ENCODE data around the gene PCDHGC5. TPM values are rescaled to one million over a fixed set of nuclear protein-coding genes. Genes with fewer than 3 reads are reported as not detected.

Gene PCDHGC5
- total RNA-seq, 4 donors from 2014 or later: 0.16 to 1.5 (median 0.36) TPM; not detected in 1

DNA sequence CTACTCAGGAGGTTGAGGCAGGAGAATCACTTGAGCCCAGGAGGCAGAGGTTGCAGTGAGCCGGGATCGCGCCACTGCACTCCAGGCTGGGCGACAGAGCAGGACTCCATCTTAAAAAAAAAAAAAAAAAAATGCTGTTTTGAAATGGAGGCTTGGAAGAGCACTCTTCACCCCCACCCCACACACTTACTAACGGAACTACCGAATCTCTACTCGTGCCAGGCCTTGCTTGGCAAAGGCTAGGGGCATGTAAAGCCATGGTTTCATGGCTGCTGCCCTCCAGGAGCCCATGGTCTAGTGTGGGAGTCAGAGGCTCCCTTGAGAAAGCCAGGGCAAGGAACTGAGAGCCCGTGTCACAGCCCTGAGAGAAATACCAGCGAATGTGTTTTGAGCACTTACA lies 21.3 kb downstream of the PCDHGC5 start:
- intact Hi-C loops (cut with DNase I; ENCODE audit: low total_unique reads) (no loop called here), in situ Hi-C loops (cut with MboI; ENCODE audit: low sequenced_read_pairs in 4 of 4) (no loop called here)
- Histone ChIP-seq H3K4me3 (no peak overlapping the region), H3K27me3 (no peaks in the 10 kb centered on the region), H3K36me3 (peaks cover 0 to 11% of the 10 kb centered on the region in 2 donors), H3K9me3 (no peaks in the 10 kb centered on the region), H3K27ac (peak overlapping the region; percentile 84 to 88 (median 86)), H3K4me1 (peaks cover 63 to 67% of the 10 kb centered on the region in 2 donors)
- no peak for TF ChIP-seq POLR2A (IDR thresholded peaks at IDR 0.05)
- TF ChIP-seq, protein P1, sequence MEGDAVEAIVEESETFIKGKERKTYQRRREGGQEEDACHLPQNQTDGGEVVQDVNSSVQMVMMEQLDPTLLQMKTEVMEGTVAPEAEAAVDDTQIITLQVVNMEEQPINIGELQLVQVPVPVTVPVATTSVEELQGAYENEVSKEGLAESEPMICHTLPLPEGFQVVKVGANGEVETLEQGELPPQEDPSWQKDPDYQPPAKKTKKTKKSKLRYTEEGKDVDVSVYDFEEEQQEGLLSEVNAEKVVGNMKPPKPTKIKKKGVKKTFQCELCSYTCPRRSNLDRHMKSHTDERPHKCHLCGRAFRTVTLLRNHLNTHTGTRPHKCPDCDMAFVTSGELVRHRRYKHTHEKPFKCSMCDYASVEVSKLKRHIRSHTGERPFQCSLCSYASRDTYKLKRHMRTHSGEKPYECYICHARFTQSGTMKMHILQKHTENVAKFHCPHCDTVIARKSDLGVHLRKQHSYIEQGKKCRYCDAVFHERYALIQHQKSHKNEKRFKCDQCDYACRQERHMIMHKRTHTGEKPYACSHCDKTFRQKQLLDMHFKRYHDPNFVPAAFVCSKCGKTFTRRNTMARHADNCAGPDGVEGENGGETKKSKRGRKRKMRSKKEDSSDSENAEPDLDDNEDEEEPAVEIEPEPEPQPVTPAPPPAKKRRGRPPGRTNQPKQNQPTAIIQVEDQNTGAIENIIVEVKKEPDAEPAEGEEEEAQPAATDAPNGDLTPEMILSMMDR (IDR thresholded peaks at IDR 0.05 in 4 of 5, conservative IDR thresholded peaks at IDR 0.05 in 1 of 5): no peak
- DNase-seq (peak in 1 of 2 donors; percentile 12), ATAC-seq (no peak)

DNA sequence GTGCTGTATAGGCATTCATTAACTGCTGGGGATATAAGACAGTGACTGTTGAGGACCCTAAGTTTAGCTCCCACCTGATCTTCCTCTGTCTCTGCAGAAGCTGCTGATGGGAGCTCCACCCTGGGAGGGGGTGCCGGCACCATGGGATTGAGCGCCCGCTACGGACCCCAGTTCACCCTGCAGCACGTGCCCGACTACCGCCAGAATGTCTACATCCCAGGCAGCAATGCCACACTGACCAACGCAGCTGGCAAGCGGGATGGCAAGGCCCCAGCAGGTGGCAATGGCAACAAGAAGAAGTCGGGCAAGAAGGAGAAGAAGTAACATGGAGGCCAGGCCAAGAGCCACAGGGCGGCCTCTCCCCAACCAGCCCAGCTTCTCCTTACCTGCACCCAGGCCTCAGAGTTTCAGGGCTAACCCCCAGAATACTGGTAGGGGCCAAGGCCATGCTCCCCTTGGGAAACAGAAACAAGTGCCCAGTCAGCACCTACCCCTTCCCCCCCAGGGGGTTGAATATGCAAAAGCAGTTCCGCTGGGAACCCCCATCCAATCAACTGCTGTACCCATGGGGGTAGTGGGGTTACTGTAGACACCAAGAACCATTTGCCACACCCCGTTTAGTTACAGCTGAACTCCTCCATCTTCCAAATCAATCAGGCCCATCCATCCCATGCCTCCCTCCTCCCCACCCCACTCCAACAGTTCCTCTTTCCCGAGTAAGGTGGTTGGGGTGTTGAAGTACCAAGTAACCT lies 22.1 kb downstream of the PCDHGC5 start:
- intact Hi-C loops (cut with DNase I; ENCODE audit: low total_unique reads) (no loop called here), in situ Hi-C loops (cut with MboI; ENCODE audit: low sequenced_read_pairs in 4 of 4) (no loop called here)
- H3K9me3 ChIP-seq: no peaks in the 10 kb centered on the region
- TF ChIP-seq, protein P1 (IDR thresholded peaks at IDR 0.05 in 4 of 5, conservative IDR thresholded peaks at IDR 0.05 in 1 of 5): no peak
- TF ChIP-seq POLR2A (IDR thresholded peaks at IDR 0.05): no peak
- no peak for ATAC-seq
- peaks cover 72% of the 10 kb centered on the region in 2 donors for H3K4me1 ChIP-seq
- peak in 1 of 2 donors; percentile 28 for DNase-seq
- peaks cover 0 to 14% of the 10 kb centered on the region in 2 donors for H3K36me3 ChIP-seq
- H3K27me3 ChIP-seq: no peaks in the 10 kb centered on the region
- H3K4me3 ChIP-seq: no peak overlapping the region
- peak overlapping the region; percentile 87 to 92 (median 90) for H3K27ac ChIP-seq

DNA sequence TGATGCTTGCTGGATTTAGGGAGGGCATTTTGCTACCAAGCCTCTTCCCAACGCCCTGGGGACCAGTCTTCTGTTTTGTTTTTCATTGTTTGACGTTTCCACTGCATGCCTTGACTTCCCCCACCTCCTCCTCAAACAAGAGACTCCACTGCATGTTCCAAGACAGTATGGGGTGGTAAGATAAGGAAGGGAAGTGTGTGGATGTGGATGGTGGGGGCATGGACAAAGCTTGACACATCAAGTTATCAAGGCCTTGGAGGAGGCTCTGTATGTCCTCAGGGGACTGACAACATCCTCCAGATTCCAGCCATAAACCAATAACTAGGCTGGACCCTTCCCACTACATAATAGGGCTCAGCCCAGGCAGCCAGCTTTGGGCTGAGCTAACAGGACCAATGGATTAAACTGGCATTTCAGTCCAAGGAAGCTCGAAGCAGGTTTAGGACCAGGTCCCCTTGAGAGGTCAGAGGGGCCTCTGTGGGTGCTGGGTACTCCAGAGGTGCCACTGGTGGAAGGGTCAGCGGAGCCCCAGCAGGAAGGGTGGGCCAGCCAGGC lies 23.0 kb downstream of the PCDHGC5 start:
- H3K9me3 ChIP-seq: no peaks in the 10 kb centered on the region
- ATAC-seq (no peak), DNase-seq (peak in 1 of 2 donors; percentile 8)
- peaks cover 72 to 75% of the 10 kb centered on the region in 2 donors for H3K4me1 ChIP-seq
- H3K27me3 ChIP-seq: no peaks in the 10 kb centered on the region
- H3K27ac ChIP-seq: peak overlapping the region; percentile 87 to 92 (median 90)
- intact Hi-C loops (cut with DNase I; ENCODE audit: low total_unique reads) (no loop called here), in situ Hi-C loops (cut with MboI; ENCODE audit: low sequenced_read_pairs in 4 of 4) (no loop called here)
- H3K36me3 ChIP-seq: peaks cover 0 to 22% of the 10 kb centered on the region in 2 donors
- H3K4me3 ChIP-seq: no peak overlapping the region
- TF ChIP-seq, protein P1 (IDR thresholded peaks at IDR 0.05 in 4 of 5, conservative IDR thresholded peaks at IDR 0.05 in 1 of 5): no peak
- TF ChIP-seq POLR2A (IDR thresholded peaks at IDR 0.05): no peak

DNA sequence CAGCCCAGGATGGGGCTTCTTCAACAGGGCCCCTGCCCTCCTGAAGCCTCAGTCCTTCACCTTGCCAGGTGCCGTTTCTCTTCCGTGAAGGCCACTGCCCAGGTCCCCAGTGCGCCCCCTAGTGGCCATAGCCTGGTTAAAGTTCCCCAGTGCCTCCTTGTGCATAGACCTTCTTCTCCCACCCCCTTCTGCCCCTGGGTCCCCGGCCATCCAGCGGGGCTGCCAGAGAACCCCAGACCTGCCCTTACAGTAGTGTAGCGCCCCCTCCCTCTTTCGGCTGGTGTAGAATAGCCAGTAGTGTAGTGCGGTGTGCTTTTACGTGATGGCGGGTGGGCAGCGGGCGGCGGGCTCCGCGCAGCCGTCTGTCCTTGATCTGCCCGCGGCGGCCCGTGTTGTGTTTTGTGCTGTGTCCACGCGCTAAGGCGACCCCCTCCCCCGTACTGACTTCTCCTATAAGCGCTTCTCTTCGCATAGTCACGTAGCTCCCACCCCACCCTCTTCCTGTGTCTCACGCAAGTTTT lies 23.6 kb downstream of the PCDHGC5 start:
- H3K4me3 ChIP-seq: peak overlapping the region; percentile 51 to 65 (median 55)
- H3K36me3 ChIP-seq: peaks cover 0 to 25% of the 10 kb centered on the region in 2 donors
- TF ChIP-seq POLR2A (IDR thresholded peaks at IDR 0.05): no peak
- TF ChIP-seq, protein P1 (IDR thresholded peaks at IDR 0.05 in 4 of 5, conservative IDR thresholded peaks at IDR 0.05 in 1 of 5): peak; percentile 76 to 93 (median 87)
- peak; percentile 68 to 85 for DNase-seq
- peak overlapping the region; percentile 87 to 92 (median 90) for H3K27ac ChIP-seq
- in situ Hi-C loops (cut with MboI; ENCODE audit: low sequenced_read_pairs in 4 of 4): no loop called here
- H3K9me3 ChIP-seq: no peaks in the 10 kb centered on the region
- H3K4me1 ChIP-seq: peaks cover 71 to 75% of the 10 kb centered on the region in 2 donors
- intact Hi-C loops (cut with DNase I; ENCODE audit: low total_unique reads): no loop called here
- H3K27me3 ChIP-seq: no peaks in the 10 kb centered on the region
- ATAC-seq: peak in 1 of 2 donors; percentile 16

Data from gastrocnemius medialis (tissue), 4 donors.